Measurements from ENCODE around the gene EDEM3. TPM values are rescaled to one million over a fixed set of nuclear protein-coding genes. Genes with fewer than 3 reads are reported as not detected.

The EDEM3 gene
- total and polyA plus RNA-seq, 9 of the 15 experiments (the other 6 are each of a cell fraction or from before 2014, with no cell fraction given) = 15.8 to 46.6 (median 28.0) TPM

GRCh38 chr1:184773762-184774320 is 19.2 kb upstream of the EDEM3 start (continued):
- TF ChIP-seq MYC (IDR thresholded peaks at IDR 0.05; ENCODE audit: low read depth, low read length) (peak; percentile 62; the same call in 1 of the 2 replicates), MYC (CRISPR knock-in tag; IDR thresholded peaks at IDR 0.05; ENCODE audit: borderline replicate concordance, low read depth) (no peak), C11orf30 (IDR thresholded peaks at IDR 0.05; ENCODE audit: low read depth) (no peak), ESRRA (IDR thresholded peaks at IDR 0.05; ENCODE audit: borderline replicate concordance, low read depth) (peak; percentile 81), EP400 (IDR thresholded peaks at IDR 0.05) (0 out of 2 replicates have a peak, but pooled peaks have one; percentile 38), BHLHE40 (IDR thresholded peaks at IDR 0.05; ENCODE audit: low read length) (peak; percentile 83), L3MBTL2 (IDR thresholded peaks at IDR 0.05) (peak; percentile 91), ZBED1 (IDR thresholded peaks at IDR 0.05) (no peak), MAX (CRISPR knock-in tag; IDR thresholded peaks at IDR 0.05) (peak; percentile 40; the same call in 1 of the 2 replicates), SREBF2 (CRISPR knock-in tag; IDR thresholded peaks at IDR 0.05) (no peak), MNT (conservative IDR thresholded peaks at IDR 0.05) (peak in 1 of 2 experiments; percentile 45; a peak in 2 of 4 replicates), CXXC5 (CRISPR knock-in tag; IDR thresholded peaks at IDR 0.05) (0 out of 2 replicates have a peak, but pooled peaks have one; percentile 25), DMBX1 (CRISPR knock-in tag; IDR thresholded peaks at IDR 0.05; ENCODE audit: borderline replicate concordance) (0 out of 2 replicates have a peak, but pooled peaks have one; percentile 36), ATF1 (CRISPR knock-in tag; IDR thresholded peaks at IDR 0.05) (no peak), ATF1 (tag; IDR thresholded peaks at IDR 0.05) (0 out of 2 replicates have a peak, but pooled peaks have one; percentile 10), CBX3 (IDR thresholded peaks at IDR 0.05; ENCODE audit: borderline replicate concordance in 1 of 2, low read length in 2 of 2) (peak in 1 of 2 experiments; percentile 12; a peak in 1 of 3 replicates), PCBP1 (IDR thresholded peaks at IDR 0.05; ENCODE audit: low read depth, low read length, poor library complexity, severe bottlenecking) (no peak)

All from K562 (cell line).